SU-DHL-6 (cell line): ENCODE results near the gene MARCKS.

Source experiments
- CTCF ChIP-seq: fragments of 200-600 bp; sonication (generic); IDR thresholded peaks from one replicate; pipeline ENCODE4 v1.5.1; 2017; ENCODE audit warnings: antibody characterized with exemption, mild to moderate bottlenecking, low read length, moderate library complexity; ENCODE audit not compliant: insufficient read depth, poor library complexity, severe bottlenecking
- EZH2phosphoT487 ChIP-seq: fragments of 200-600 bp; sonication (generic), shearing (Covaris generic); conservative IDR thresholded peaks from 2 replicates; pipeline ENCODE4 v1.6.1; 2018; ENCODE audit warnings: mild to moderate bottlenecking, antibody characterized with exemption, low read length, moderate library complexity, mixed read lengths

DNA sequence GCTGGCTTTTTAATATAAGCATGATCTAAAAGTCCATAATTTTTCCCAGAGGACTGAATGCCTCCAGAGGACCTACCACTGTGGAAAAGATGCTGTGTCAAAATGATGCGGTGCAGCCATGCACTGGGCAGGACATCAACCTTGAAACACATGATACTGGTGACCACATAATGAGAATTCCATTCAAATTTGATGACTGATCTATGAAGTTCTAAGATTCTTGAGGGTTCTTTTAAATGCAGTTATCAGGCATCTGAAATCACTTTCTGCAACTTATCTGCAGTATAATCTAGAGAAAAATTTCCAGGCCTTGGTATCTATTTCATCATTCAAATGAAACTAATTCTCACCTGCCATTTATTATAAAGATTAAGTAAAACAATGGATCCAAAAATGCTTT lies 15.0 kb upstream of the MARCKS start:
- TF ChIP-seq CTCF (no peak), EZH2phosphoT487 (no peak)
